HCT116 (cell line): ENCODE measurements around the gene UBE2G2. TPM values are rescaled to one million over a fixed set of nuclear protein-coding genes. Genes with fewer than 3 reads are reported as not detected.

Experiments used
- ATAC-seq: fragments of 200-7000 bp; cut with Tn5 transposase; 2 replicates; pipeline ENCODE4 v1.9.1; 2020; ENCODE audit warnings: mild to moderate bottlenecking, moderate library complexity
- BruUV-seq: library from RNA; stranded (reverse); fragments of 400-500 nt; replicated peaks from 2 replicates; lab custom pipeline; 2021; lab: Mats Ljungman, UMichigan
- CTCF ChIA-PET: fragments of 300-600 bp; sonication (Branson Sonifier 250); formaldehyde crosslinking; loops from one replicate; lab custom pipeline; 2021; ENCODE audit warnings: antibody characterized with exemption; lab: Charles Lee
- POLR2A ChIA-PET: fragments of 300-600, 350-600 bp; sonication (Branson Sonifier 250); formaldehyde crosslinking; loops from one replicate; lab custom pipeline; 2021; ENCODE audit warnings: antibody characterized with exemption; lab: Charles Lee
- RAD21 ChIA-PET, 2 experiments: fragments of 300-600 bp; sonication (Branson Sonifier 250); formaldehyde crosslinking; loops; one replicate each; lab custom pipeline; 2023; ENCODE audit warnings: low total read pairs in 2 of 2; ENCODE audit not compliant: uncharacterized antibody in 2 of 2, unreplicated experiment in 2 of 2, low non-redundant PET in 1 of 2; lab: Charles Lee
- DNase-seq: peaks from one replicate; pipeline ENCODE4 v3.0.0-alpha.2; 2010; ENCODE audit warnings: low read depth, low spot score
- H2AFZ ChIP-seq: fragments of 200-600 bp; shearing (Covaris generic), sonication (generic); 2 replicates; pipeline ENCODE4 v1.6.1; 2017; ENCODE audit warnings: low read depth, mixed run types, mixed read lengths, antibody characterized with exemption, low read length; ENCODE audit not compliant: poor library complexity, severe bottlenecking
- H3K27ac ChIP-seq: 2 replicates; pipeline ENCODE4 v1.5.1; 2012; ENCODE audit warnings: low read depth, low read length
- H3K27me3 ChIP-seq: fragments of 200-600 bp; sonication (generic); 2 replicates; pipeline ENCODE4 v1.6.1; 2016; ENCODE audit warnings: mixed run types, low read length, mixed read lengths; ENCODE audit not compliant: insufficient read depth
- H3K36me3 ChIP-seq, 2 experiments: fragments of 200-500 bp in 1 of 2; fragments of 200-600 bp in 1 of 2; sonication (Bioruptor generic) in 1 of 2; sonication (generic) in 1 of 2; 2 replicates each; pipeline versions ENCODE4 v1.5.1 to v1.6.1; 2014 to 2016; ENCODE audit warnings: low read length in 2 of 2, inconsistent platforms in 1 of 2, mixed read lengths in 1 of 2, mixed run types in 1 of 2; ENCODE audit not compliant: insufficient read depth in 2 of 2, control insufficient read depth in 1 of 2
- H3K4me1 ChIP-seq, 2 experiments: fragments of 200-600 bp in 1 of 2; sonication (generic) in 1 of 2; 2 replicates each; pipeline versions ENCODE4 v1.5.1 to v1.6.1; 2012 to 2017; ENCODE audit warnings: low read length in 2 of 2, inconsistent platforms in 1 of 2, mild to moderate bottlenecking in 1 of 2, mixed read lengths in 1 of 2, mixed run types in 1 of 2, moderate library complexity in 1 of 2; ENCODE audit not compliant: insufficient read depth in 2 of 2, control insufficient read depth in 1 of 2
- H3K4me2 ChIP-seq: fragments of 200-600 bp; sonication (generic); 2 replicates; pipeline ENCODE4 v1.6.1; 2017; ENCODE audit warnings: mixed run types, low read length, mixed read lengths
- H3K4me3 ChIP-seq, 2 experiments: fragments of 200-600 bp in 1 of 2; sonication (generic) in 1 of 2; replicated peaks in 1 of 2; 2 replicates each; pipeline ENCODE4 v1.5.1; 2011 to 2016; ENCODE audit warnings: low read length in 2 of 2, control low read depth in 1 of 2, low read depth in 1 of 2, mild to moderate bottlenecking in 1 of 2, mixed read lengths in 1 of 2, mixed run types in 1 of 2
- H3K79me2 ChIP-seq: fragments of 200-600 bp; sonication (generic); 2 replicates; pipeline ENCODE4 v1.6.1; 2017; ENCODE audit warnings: mild to moderate bottlenecking, mixed run types, low read length, moderate library complexity, mixed read lengths; ENCODE audit not compliant: insufficient read depth
- H3K9ac ChIP-seq: fragments of 200-600 bp; sonication (generic); 2 replicates; pipeline ENCODE4 v1.6.1; 2016; ENCODE audit warnings: low read length, mixed read lengths
- H3K9me2 ChIP-seq: fragments of 200-600 bp; sonication (generic), shearing (Covaris generic); 2 replicates; pipeline ENCODE4 v1.6.1; 2017; ENCODE audit warnings: mixed run types, mild to moderate bottlenecking, moderate library complexity; ENCODE audit not compliant: insufficient read depth
- H3K9me3 ChIP-seq, 2 experiments: fragments of 200-500 bp in 1 of 2; fragments of 200-600 bp in 1 of 2; sonication (Bioruptor generic) in 1 of 2; sonication (generic) in 1 of 2; 2 replicates each; pipeline ENCODE4 v1.6.1; 2014 to 2017; ENCODE audit warnings: low read length in 2 of 2, mixed read lengths in 2 of 2, inconsistent platforms in 1 of 2, low read depth in 1 of 2, mild to moderate bottlenecking in 1 of 2, mixed run types in 1 of 2, moderate library complexity in 1 of 2; ENCODE audit not compliant: control insufficient read depth in 1 of 2, insufficient read depth in 1 of 2
- H4K20me1 ChIP-seq: fragments of 200-600 bp; sonication (generic), shearing (Covaris generic); 2 replicates; pipeline ENCODE4 v1.6.1; 2017; ENCODE audit warnings: mixed run types, mild to moderate bottlenecking, moderate library complexity; ENCODE audit not compliant: insufficient read depth
- ATF3 ChIP-seq: IDR thresholded peaks from 2 replicates; pipeline ENCODE4 v1.6.1; 2012
- EZH2phosphoT487 ChIP-seq: fragments of 200-600 bp; IDR thresholded peaks from 2 replicates; pipeline ENCODE4 v1.6.1; 2018; ENCODE audit warnings: antibody characterized with exemption, borderline replicate concordance
- JUND ChIP-seq: IDR thresholded peaks from 2 replicates; pipeline ENCODE4 v1.6.1; 2012
- POLR2A ChIP-seq: IDR thresholded peaks from 2 replicates; pipeline ENCODE4 v1.7.0; 2011; ENCODE audit warnings: borderline replicate concordance; ENCODE audit not compliant: insufficient read depth, insufficient read length; ENCODE audit errors: extremely low read depth
- POLR2AphosphoS5 ChIP-seq: IDR thresholded peaks from 2 replicates; pipeline ENCODE4 v1.6.1; 2011; ENCODE audit warnings: mild to moderate bottlenecking, low read depth, low read length, moderate library complexity
- REST ChIP-seq: IDR thresholded peaks from 2 replicates; pipeline ENCODE4 v1.6.1; 2012; ENCODE audit warnings: low read depth
- YY1 ChIP-seq: IDR thresholded peaks from 2 replicates; pipeline ENCODE4 v1.6.1; 2011; ENCODE audit warnings: low read length, low read depth, moderate library complexity, mild to moderate bottlenecking; ENCODE audit not compliant: insufficient replicate concordance; ENCODE audit errors: extremely low read depth
- ZNF274 ChIP-seq: fragments of 200-500 bp; sonication (Bioruptor generic); IDR thresholded peaks from 2 replicates; pipeline ENCODE4 v1.6.1; 2014; ENCODE audit warnings: mild to moderate bottlenecking, low read depth, low read length, inconsistent platforms
- intact Hi-C: fragments of 100-400 bp; cut with micrococcal nuclease; formaldehyde crosslinking; loops from 2 replicates; pipeline ENCODE4 v1.10.0; 2022
- total RNA-seq: library from RNA; stranded (reverse); gene quantifications from one replicate; pipeline ENCODE4 v1.2.1, GENCODE V29; 2021; ENCODE audit not compliant: unreplicated experiment

UBE2G2 gene
- total RNA-seq, 1 experiment from 2014 or later = 86.5 TPM

GRCh38 chr21:44738621-44739020 is 63.0 kb downstream of the UBE2G2 start:
- Histone ChIP-seq H3K79me2 (no peaks in the 10 kb centered on the region), H3K9me3 (no peaks in the 10 kb centered on the region), H2AFZ (no peak overlapping the region), H3K4me1 (no peaks in the 10 kb centered on the region), H4K20me1 (no peaks in the 10 kb centered on the region), H3K27me3 (no peaks in the 10 kb centered on the region), H3K4me2 (no peak overlapping the region), H3K36me3 (no peaks in the 10 kb centered on the region), H3K4me3 (no peak overlapping the region), H3K27ac (no peak overlapping the region), H3K9ac (no peak overlapping the region), H3K9me2 (no peaks in the 10 kb centered on the region)
- intact Hi-C loops = no loop called here
- CTCF ChIA-PET = no interaction called here
- POLR2A ChIA-PET = no interaction called here
- RAD21 ChIA-PET = no interaction called here
- no TSS peak for BruUV-seq
- DNase-seq = no peak
- TF ChIP-seq ZNF274 (no peak), JUND (no peak), REST (no peak), POLR2A (no peak), YY1 (no peak), EZH2phosphoT487 (no peak), POLR2AphosphoS5 (no peak), ATF3 (no peak)
- ATAC-seq = no peak
